Kidney (tissue), 14 donors: ENCODE results near the gene DMWD. TPM values are rescaled to one million over a fixed set of nuclear protein-coding genes. Genes with fewer than 3 reads are reported as not detected.
A peak's percentile ranks its signal among the peaks of the same experiment; 100 is the strongest.

ENCODE experiments used
- DNase-seq, 5 donors: peaks; one replicate each; pipeline ENCODE4 v3.0.0-alpha.2; 2013 to 2020
- FAIRE-seq: peaks from 2 replicates; lab custom pipeline; 2012; peaks lifted over from hg19 to GRCh38; lab: Jason Lieb, UNC
- H3K27ac ChIP-seq, 2 donors: one replicate each; pipeline ENCODE4 v1.7.0; 2013; ENCODE audit warnings: low read depth in 2 of 2, low read length in 2 of 2, inconsistent platforms in 1 of 2
- H3K27me3 ChIP-seq: one replicate; pipeline ENCODE4 v1.7.1; 2013; ENCODE audit warnings: low read length, inconsistent platforms; ENCODE audit not compliant: control insufficient read depth, insufficient read depth
- H3K36me3 ChIP-seq, 3 donors: one replicate each; pipeline versions ENCODE4 v1.7.0 to v1.7.1; 2013; ENCODE audit warnings: low read length in 3 of 3, control low read depth in 1 of 3, inconsistent platforms in 1 of 3; ENCODE audit not compliant: insufficient read depth in 3 of 3, control insufficient read depth in 2 of 3
- H3K4me1 ChIP-seq, 3 donors: one replicate each; pipeline versions ENCODE4 v1.7.0 to v1.7.1; 2013; ENCODE audit warnings: low read length in 3 of 3, inconsistent platforms in 1 of 3, low read depth in 1 of 3; ENCODE audit not compliant: control insufficient read depth in 2 of 3, insufficient read depth in 2 of 3
- H3K4me3 ChIP-seq, 3 donors: one replicate each; pipeline versions ENCODE4 v1.7.0 to v1.8.1; 2013; ENCODE audit warnings: low read length in 3 of 3, control low read depth in 1 of 3, inconsistent platforms in 1 of 3
- H3K9ac ChIP-seq, 3 donors: one replicate each; pipeline versions ENCODE4 v1.7.0 to v1.7.1; 2013; ENCODE audit warnings: low read length in 3 of 3, control low read depth in 1 of 3, inconsistent platforms in 1 of 3
- H3K9me3 ChIP-seq, 3 donors: one replicate each; pipeline versions ENCODE4 v1.7.0 to v1.7.1; 2013; ENCODE audit warnings: low read length in 3 of 3, control low read depth in 1 of 3, inconsistent platforms in 1 of 3; ENCODE audit not compliant: control insufficient read depth in 2 of 3, insufficient read depth in 1 of 3
- CTCF ChIP-seq: IDR thresholded peaks from 3 replicates; pipeline ENCODE4 v1.5.1; 2012; ENCODE audit warnings: mild to moderate bottlenecking, moderate library complexity, borderline replicate concordance; ENCODE audit not compliant: insufficient read depth; ENCODE audit errors: extremely low read depth
- intact Hi-C: fragments of 100-400 bp; cut with DNase I; formaldehyde crosslinking; loops from one replicate; pipeline ENCODE4 v1.11.1; 2022
- polyA plus RNA-seq: library from polyadenylated mRNA; stranded (reverse); fragments of 350-450 nt; fragmentation: Illumina TruSeq; extraction: RNeasy Lipid Tissue Mini Kit (QIAGEN cat#74804); gene quantifications from one replicate; pipeline ENCODE4 v1.2.3, GENCODE V29; 2014; ENCODE audit warnings: low read depth, low replicate concordance; ENCODE audit not compliant: insufficient read depth
- total RNA-seq: library from RNA; stranded (reverse); fragmentation: NEBNext Ultra II Directional; extraction: Animal tissue kit (Norgen Biotek cat#: 25700); gene quantifications from one replicate; pipeline ENCODE4 v1.2.1, GENCODE V29; 2021
- donor health status: control.
- donor health status: control.
- donor health status: control.
- donor health status: control.
- donor health status: control.
- donor health status: DM: yes; HTN: yes; CAD: no.
- donor health status: Normal renal cell carcinoma (clear cell type).

Gene DMWD
- total and polyA plus RNA-seq, 2 donors from 2014 or later, result 22.2 to 60.9 TPM

GRCh38 chr19:45814851-45815480 is 22.3 kb upstream of the DMWD start, which contains the start of gene RSPH6A:
RSPH6A (minus strand) TSS chr19:45815308; CDS start chr19:45815176, 132 bp downstream.
- intact Hi-C loops, result no loop called here
- H3K36me3 ChIP-seq, result peaks cover 0 to under 1% (median 0%) of the 10 kb centered on the region in 3 donors
- no peaks in the 10 kb centered on the region for H3K27me3 ChIP-seq
- H3K4me1 ChIP-seq, result peaks cover 0 to 2% (median 0%) of the 10 kb centered on the region in 3 donors
- TF ChIP-seq CTCF, result no peak
- DNase-seq (peak in 3 of 5 donors; percentile 27 to 65 (median 33)), FAIRE-seq (no peak)
- H3K27ac ChIP-seq, result no peak within 1 kb of the TSS
- no peaks in the 10 kb centered on the region for H3K9me3 ChIP-seq
- no peak within 1 kb of the TSS for H3K4me3 ChIP-seq
- H3K9ac ChIP-seq, result no peak within 1 kb of the TSS

- peaks cover 0 to 7% (median 0%) of the 10 kb centered on the region in 3 donors for H3K4me1 ChIP-seq
- DNase-seq (peak in 1 of 5 donors; percentile 56), FAIRE-seq (no peak)
- H3K4me3 ChIP-seq, result no peak overlapping the region
- intact Hi-C loops, result no loop called here
- TF ChIP-seq CTCF, result no peak
- no peaks in the 10 kb centered on the region for H3K9me3 ChIP-seq
- no peak overlapping the region for H3K27ac ChIP-seq
- no peaks in the 10 kb centered on the region for H3K27me3 ChIP-seq
- no peaks in the 10 kb centered on the region for H3K36me3 ChIP-seq
- no peak overlapping the region for H3K9ac ChIP-seq
These were observed 21.6 kb upstream of the DMWD start for GRCh38 chr19:45814166-45814780.

GRCh38 chr19:45812297-45812696 is 19.7 kb upstream of the DMWD start:
- no peak for TF ChIP-seq CTCF
- FAIRE-seq (no peak), DNase-seq (no peak)
- H3K9me3 ChIP-seq, result no peaks in the 10 kb centered on the region
- H3K27ac ChIP-seq, result no peak overlapping the region
- H3K4me3 ChIP-seq, result no peak overlapping the region
- intact Hi-C loops, result no loop called here
- no peak overlapping the region for H3K9ac ChIP-seq
- H3K36me3 ChIP-seq, result no peaks in the 10 kb centered on the region
- H3K4me1 ChIP-seq, result peaks cover 0 to 7% (median 0%) of the 10 kb centered on the region in 3 donors
- no peaks in the 10 kb centered on the region for H3K27me3 ChIP-seq
